Jurkat, Clone E6-1 (cell line): ENCODE data around the gene TMEM132C.

Experiments used
- DNase-seq: peaks from one replicate; pipeline ENCODE4 v3.0.0-alpha.2; 2011; ENCODE audit warnings: low read depth, low spot score
- H3K4me3 ChIP-seq: 2 replicates; pipeline ENCODE4 v1.5.1; 2011; ENCODE audit warnings: mild to moderate bottlenecking, low read length, control low read depth, moderate library complexity

The TMEM132C gene

DNA sequence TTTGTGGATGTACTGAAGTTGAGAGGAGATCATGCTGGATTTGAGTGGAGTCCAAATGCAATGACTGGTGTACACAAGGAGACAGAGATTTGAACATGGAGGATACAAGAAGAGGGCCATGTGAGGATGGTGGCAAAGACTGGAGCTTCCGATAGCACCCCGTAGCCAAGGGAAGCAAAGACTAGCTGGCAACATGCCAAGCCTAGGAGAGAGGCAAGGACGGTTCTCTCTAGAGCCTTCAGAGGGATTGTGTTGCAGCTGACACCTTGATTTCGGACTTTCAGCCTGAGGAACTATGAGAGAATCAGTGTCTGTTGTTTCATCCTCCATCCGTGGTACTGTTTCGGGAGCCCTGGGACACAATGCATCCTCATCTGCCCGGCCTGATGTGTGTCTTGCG is 354.3 kb downstream of the TMEM132C start:
- no peak for DNase-seq
- no peak overlapping the region for H3K4me3 ChIP-seq

DNA sequence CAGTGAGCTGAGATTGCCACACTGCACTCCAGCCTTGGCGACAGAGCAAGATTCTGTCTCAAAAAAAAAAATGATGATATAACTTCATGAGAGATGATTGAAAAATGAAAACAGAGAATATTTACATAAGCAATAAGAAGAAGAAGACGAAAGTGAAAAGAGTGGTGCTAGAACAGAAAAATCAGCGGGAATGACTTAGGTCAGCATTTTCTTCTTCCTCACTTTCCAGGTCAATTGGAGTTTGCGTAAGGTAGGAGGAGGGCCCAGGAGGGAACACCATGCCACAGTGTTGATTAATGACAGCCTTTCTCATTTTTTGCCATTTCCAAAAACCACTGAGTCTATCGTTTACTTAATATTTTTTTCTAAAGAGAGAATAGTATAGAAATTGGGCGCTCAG is 356.8 kb downstream of the TMEM132C start:
- DNase-seq: no peak
- H3K4me3 ChIP-seq: no peak overlapping the region

DNA sequence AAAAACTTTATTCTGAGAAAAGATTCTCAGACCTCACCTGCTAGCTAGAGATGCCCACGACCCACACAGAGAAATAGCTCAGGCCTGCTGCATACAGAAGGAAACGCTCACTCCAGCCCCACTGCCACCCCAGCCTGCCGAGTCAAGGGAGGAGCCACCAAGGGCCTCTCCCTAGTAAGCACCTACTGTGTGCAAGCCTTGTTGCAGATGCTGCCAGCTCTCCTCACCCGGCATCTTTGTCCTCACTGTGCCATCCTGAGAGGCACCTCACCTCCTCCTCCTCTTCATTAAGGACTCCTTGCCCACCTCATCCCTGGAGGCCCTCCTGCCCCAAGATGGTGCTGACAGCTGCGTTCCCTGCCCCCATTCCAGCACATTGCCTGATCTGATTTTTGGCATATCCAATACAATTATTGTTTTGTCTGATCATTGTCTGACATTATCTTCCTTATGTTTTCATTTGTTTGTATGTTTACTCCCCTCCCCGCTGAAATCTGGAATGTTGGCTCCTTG is 359.9 kb downstream of the TMEM132C start:
- no peak for DNase-seq
- H3K4me3 ChIP-seq: no peak overlapping the region

DNA sequence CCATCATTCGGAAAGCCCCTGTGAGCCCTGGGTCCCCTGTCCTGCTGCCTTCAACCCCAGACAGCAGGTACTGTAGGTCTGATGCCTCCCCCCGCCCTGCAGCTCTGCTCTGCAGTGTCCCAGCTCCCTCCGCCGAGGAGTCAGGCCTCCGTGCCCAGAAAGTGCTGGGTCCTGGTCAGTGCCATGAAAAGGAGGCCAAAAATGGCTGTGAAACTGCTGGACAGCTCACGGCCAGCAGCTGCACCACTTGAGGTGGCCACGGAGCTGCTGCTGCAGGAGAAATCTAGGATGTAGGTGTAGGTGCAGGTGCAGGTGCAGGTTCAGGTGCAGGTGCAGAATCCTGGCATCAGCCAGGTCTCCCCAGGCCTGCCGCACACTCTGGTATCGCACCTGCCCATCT is 360.7 kb downstream of the TMEM132C start:
- H3K4me3 ChIP-seq: no peak overlapping the region
- DNase-seq: no peak

DNA sequence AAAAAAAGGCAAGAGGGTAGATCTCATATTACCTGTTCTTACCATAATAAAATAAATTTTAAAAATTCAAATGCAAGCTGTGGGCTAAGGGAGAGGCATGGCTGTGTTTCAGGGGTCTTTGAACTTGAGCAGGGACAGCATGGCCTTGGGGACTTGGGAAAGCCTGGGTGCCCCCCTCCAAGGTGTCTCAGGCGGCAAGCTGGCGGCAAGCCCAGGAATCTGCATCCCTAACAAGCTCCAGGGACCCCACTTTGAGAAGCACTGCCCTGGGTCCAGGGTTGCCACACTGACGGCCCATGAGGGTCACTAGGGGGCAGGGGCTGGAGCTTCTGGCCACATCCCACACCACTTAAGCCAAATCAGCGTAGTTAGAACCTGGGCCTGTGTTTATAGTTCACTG is 363.0 kb downstream of the TMEM132C start:
- no peak for DNase-seq
- no peak overlapping the region for H3K4me3 ChIP-seq

DNA sequence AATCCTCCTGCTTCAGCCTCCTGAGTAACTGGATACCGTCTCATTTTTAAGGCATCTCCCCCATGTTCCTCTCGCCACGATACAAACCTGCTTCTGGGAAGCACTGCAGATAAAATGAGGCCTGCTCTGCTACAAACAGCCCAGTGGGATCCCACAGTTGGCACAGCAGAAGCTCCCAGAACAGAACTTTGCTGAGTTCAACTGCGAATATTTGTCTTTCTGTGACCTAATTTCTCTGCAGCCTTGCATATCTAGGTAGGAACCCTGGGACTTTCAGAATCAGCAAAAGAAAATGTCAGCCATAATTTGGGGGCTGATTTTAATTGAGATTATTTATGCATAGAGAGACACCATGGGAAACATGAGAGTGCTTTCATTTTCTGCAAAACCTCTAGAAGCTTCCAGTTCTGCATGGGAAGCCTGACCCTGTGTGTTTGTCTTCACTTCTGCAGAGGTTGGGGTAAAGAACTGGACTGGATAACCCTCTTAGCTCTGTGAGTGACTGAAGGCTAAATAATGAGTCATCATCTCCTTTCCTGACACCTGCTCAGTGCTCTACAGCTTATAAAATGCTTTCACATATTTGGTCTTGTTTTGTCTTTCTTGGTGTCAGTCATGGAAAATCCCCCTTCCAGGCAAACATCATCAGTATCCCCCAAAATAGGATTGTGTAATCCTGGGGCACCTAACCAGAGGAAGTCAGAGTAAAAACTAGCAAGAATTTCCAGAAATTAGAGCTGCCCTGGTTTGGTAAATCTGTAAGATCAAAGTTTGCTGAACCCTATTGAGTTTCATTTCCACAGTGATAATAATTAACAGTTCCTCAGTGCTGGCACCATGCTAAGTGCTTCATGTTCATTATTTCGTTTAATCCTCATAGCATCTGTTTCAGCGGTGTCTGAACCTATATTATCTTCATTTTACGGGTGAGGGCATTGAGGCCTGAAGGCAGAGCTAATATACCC is 371.0 kb downstream of the TMEM132C start:
- no peak for DNase-seq

DNA sequence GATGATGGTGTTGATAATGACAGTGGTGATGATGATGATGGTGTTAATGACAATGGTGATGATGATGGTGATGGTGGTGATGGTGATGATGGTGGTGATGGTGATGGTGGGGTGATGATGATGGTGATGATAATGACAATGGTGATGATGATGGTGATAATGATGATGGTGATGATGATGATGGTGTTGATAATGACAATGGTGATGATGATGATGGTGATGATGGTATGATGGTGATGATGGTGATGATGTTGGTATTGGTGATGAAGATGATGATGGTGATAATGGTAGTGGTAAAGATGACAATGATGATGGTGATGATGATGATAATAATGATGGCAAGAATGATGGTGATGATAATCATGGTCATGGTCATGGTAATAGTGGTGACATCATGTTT is 372.1 kb downstream of the TMEM132C start:
- no peak for DNase-seq
- no peak overlapping the region for H3K4me3 ChIP-seq

More for the DNA sequence above, 371.0 kb downstream of the TMEM132C start:
- no peak overlapping the region for H3K4me3 ChIP-seq

DNA sequence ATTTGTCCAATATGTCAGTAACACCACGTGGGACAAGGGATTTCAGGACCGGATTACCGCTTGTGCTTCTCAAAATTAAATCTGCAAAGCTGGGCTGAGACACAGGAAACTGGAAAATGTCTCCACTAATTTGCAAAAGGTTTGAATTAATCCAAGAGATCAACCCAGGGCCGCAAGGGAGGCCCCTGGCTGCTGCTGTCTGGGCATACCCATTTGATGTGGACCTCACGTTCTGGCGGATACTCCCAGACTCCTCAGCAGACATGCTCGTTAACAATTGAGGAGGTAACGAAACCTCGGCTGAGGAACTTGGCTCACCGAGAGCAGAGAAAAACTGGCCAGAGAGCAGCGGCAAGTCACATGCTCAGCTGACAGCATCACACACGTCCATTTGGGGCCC is 376.2 kb downstream of the TMEM132C start:
- no peak for DNase-seq
- H3K4me3 ChIP-seq: no peak overlapping the region

DNA sequence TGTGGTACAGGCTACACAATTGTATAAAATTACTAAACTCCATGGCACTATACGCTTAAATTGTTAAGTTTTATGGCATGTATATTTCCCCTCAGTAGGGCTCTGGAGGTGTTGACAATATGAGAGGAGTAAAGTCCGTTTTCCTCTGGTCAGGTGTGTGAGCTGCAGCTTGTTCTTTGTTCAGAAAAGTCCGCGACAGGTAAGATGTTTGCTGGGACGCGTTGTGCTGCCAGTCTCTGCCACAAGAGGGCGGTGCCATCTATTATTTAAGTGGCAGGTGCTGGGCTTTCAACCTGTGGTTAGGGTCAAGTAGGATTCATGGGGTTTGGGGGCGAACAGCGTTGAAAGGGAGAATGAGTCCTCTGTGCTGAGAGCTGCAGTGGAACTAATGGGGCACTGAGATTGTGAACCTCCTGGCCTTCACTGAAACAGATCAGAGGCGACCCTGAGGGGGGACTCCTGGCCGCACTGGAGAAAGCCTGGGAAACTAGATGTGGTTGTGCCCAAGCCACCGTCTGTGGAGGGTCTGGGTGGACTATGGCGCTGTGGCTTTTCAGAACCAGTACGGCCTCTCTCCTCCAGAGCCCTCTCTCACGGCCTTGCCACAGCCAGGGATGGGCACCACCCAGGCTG is 377.8 kb downstream of the TMEM132C start:
- peak; percentile 33 for DNase-seq
- H3K4me3 ChIP-seq: no peak overlapping the region

DNA sequence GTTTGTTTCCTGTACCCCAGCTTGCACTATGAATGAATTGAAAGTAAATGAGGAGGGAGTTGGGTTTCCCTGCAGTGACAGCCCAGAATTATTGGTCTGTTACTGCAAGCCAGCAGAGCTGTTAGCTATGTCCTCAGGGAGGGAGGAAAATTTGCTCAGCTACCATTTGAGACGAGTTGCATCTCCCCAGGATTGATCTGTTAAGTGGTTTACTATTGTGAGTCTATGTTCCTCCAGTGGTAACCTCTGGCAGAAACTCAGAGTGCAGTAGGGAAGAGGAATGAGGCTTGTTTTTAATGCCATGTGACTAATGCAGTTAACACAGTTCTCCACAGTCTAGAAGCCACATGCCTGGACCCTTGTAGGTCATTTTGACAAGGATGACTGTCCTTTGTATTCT is 382.9 kb downstream of the TMEM132C start:
- H3K4me3 ChIP-seq: no peak overlapping the region
- no peak for DNase-seq

DNA sequence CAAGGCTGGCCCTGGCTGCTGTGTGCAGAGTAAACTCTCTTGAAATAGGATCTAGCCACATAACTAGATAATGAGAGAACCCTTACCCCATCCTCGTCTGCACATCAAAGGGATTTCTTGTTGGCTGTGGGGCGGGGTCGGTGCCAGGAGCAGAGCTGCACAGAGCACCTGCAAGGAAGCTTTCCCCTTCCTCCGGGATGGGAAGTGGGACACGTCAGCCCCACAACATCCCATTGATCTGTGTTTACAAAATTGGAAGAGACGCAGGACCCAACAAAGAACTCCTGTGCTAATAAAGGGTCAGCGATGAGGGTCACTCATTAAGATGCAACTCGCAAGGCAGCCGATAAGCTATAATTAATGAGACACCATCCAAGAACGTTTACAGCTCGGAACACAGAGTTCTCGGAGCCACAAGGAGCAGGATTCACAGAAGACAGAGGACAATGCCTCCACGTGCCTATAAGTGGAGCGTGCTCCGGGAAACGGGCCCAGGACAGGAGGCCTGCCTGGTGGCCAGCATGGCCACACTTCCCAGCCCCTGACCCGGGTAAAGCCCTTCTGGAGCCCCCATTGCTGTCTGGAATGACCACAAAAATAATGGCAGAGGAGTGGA is 385.3 kb downstream of the TMEM132C start:
- DNase-seq: no peak

DNA sequence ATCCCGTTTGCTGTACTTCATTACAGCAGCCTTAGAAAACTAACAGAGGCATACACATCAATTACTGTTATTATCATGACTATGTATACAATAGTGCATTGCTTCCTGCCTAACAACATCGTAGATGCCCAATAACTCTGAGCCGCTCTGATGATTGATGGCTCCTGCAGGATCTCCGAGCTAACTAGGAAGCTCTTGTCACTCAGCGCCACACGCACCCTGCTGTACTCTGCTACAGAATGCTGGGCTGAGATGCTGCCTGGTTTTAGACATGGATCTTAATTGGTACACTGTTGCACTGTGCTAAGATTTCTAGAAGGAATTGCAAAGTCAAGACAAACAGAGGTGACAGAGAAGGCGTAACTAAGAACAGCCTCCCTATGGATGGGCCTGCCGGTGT is 387.5 kb downstream of the TMEM132C start:
- no peak overlapping the region for H3K4me3 ChIP-seq
- DNase-seq: no peak

More for the DNA sequence above, 385.3 kb downstream of the TMEM132C start:
- H3K4me3 ChIP-seq: no peak overlapping the region

DNA sequence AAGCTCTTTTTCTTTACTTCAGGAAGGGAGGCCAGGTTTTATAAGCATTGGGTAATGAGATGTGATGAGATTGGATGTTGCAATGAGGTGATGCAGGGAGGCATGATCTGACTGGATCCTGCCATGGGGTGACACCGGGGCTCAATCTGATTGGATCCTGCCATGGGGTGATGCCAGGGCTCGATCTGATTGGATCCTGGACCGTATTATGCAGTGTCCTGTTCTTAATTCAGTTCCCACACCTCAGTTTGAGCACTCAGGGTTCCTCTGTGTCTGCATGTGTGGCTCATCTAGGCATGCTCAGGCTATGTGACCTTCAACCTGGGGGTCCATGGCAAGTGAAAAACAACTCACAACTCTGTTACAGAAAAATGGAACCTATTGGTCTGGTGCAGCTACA is 390.4 kb downstream of the TMEM132C start:
- no peak for DNase-seq
- no peak overlapping the region for H3K4me3 ChIP-seq

DNA sequence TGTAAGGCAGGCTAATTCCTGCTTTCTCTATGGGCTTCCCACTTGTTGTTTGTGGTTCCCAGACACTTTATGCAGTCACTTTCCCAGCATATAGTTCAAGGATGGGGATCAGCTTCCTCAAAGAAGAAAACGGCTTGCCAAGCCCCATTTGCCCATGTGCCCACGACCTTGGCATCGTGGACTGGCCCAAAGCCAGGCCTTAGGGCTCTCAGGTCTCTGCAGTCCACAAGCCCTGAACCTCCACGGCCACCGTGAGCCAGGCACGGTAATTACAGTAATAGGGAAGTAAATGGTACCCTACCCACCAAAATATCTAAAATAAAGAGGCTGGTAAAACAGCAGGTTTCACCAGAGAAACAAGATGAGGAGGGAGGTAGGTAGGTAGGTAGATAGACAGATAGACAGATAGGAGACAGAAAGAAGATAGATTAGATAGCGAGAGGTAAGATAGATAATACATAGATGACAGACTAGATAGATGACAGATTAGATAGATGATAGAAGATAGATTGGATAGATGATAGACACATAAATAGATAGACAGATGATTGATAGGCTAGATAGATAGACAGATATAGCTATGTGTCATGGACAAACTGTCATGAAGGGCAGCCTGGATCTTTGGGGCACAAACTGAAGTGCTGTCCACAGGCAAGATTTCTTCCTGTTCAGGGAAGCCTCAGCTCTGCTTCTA is 393.7 kb downstream of the TMEM132C start:
- no peak overlapping the region for H3K4me3 ChIP-seq
- DNase-seq: no peak

DNA sequence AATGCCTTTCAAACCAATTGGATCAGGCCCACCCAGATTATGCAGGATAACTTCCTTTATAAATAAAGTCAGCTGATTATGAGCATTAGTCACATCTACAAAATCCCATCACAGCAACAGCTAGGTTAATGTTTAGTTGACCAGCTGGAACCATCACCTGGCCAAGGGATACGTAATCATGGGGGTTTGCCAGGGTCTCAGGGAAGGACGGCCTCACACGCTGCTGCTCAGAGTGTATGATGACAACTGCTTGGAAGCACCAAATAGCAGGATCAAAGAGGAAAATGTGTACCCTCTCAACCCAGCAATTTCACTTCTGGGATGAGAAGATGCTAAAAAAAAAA is 394.2 kb downstream of the TMEM132C start:
- DNase-seq: no peak
- no peak overlapping the region for H3K4me3 ChIP-seq

DNA sequence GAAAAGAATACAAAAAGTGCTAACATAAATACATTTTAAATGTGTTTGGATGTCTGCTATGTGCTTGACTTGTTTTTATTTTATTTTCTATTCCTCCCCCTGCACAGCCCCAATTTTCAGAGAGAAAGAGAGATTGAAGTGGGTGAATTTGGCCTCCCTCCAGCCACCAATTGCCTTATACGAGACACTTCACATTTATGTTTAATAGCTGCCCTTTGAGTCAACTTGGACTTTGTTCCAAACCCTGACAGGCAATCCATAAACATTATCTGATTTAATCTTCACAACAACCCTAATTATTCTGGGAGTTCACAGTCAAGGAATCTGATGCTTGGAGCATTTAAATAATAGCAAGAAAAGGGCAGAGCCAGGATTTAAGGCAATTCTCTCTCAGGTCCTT is 395.1 kb downstream of the TMEM132C start:
- no peak overlapping the region for H3K4me3 ChIP-seq
- DNase-seq: no peak

DNA sequence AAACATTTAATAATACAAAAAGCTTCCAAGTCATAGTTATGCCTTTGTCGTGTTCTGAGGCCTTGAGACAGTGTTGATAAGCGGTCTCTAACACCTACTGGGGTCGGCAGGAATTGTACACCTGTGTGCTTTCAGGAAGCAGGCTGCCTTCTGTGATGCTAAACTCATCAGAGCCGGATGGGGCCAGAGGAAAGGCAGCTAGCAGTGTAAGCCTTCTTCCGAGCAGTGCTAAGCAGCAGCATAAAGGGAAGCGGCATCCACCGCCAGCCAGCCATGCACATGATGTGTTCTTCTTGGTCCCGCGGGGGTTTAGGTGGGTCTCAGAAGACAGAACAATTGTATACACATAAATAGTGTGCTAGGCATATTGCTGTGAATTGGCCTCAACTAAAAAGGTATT is 397.5 kb downstream of the TMEM132C start:
- DNase-seq: no peak
- no peak overlapping the region for H3K4me3 ChIP-seq

DNA sequence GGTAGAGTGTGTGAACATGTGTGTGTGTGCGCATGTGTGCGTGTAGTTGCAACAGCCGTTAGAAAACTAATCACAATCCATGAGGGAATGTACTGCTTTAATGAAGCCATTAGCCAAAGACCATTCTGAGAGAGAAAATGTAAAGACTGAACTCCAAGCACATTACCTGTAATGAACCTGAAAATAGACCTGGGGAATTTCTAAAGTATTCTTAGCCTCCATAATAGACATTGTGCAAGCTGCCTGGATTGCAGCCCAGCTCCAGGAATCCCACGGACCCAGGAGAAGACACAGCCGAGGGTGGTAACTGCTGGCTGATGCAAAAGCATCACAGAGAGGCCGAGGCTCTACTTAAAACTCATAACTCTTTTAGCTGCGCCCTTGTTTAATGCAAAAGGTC is 400.2 kb downstream of the TMEM132C start:
- no peak for DNase-seq
- no peak overlapping the region for H3K4me3 ChIP-seq

DNA sequence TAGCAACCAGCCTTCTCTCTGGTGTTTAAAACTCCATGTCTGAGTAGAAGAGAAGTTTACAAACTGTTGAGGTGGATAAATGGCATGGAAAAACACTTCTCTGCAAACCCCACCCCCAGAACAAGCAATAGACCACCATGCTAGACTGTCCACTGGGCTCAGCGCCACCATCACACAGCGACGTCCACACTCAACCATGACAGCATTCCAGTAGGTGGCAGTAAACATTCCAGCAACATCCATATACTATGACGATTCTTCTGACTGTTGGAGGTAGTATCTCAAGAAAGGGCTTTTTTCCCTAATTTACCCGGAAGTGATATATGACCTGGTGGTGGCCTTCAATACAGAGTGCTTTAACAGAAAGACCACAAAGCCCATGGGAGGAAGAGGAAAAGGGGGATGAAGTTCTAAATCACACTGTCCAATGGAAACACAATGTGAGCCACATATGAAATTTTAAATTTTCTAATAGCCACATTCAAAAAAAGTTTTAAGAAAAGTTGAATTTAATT is 404.6 kb downstream of the TMEM132C start:
- no peak overlapping the region for H3K4me3 ChIP-seq
- no peak for DNase-seq
